OCI-LY1 (cell line): ENCODE data around the gene INPP5J.
A peak's percentile ranks its signal among the peaks of the same experiment; 100 is the strongest.

Source experiments
- H2AFZ ChIP-seq: fragments of 200-600 bp; sonication (generic), shearing (Covaris generic); 2 replicates; pipeline ENCODE4 v1.6.0; 2014; ENCODE audit warnings: antibody characterized with exemption, mild to moderate bottlenecking, low read length
- H3F3A ChIP-seq: fragments of 200-600 bp; sonication (generic), shearing (Covaris generic); 2 replicates; pipeline ENCODE4 v1.6.0; 2014; ENCODE audit warnings: mild to moderate bottlenecking, antibody characterized with exemption, low read length, moderate library complexity; ENCODE audit not compliant: insufficient read depth
- H3K27ac ChIP-seq: fragments of 200-600 bp; sonication (generic); 2 replicates; pipeline ENCODE4 v1.5.1; 2014; ENCODE audit warnings: low read length, mixed run types, mild to moderate bottlenecking, low read depth; ENCODE audit not compliant: poor library complexity, severe bottlenecking
- H3K27me3 ChIP-seq: fragments of 200-600 bp; sonication (generic); 2 replicates; pipeline ENCODE4 v1.6.0; 2014; ENCODE audit warnings: antibody characterized with exemption, mild to moderate bottlenecking, low read length, moderate library complexity; ENCODE audit not compliant: insufficient read depth
- H3K36me3 ChIP-seq: fragments of 200-600 bp; sonication (generic); 2 replicates; pipeline ENCODE4 v1.6.1; 2014; ENCODE audit warnings: mild to moderate bottlenecking, antibody characterized with exemption, low read length, moderate library complexity, mixed read lengths; ENCODE audit not compliant: insufficient read depth
- H3K4me1 ChIP-seq: fragments of 200-600 bp; sonication (generic); 2 replicates; pipeline ENCODE4 v1.5.1; 2014; ENCODE audit warnings: mild to moderate bottlenecking, low read length, moderate library complexity; ENCODE audit not compliant: insufficient read depth, severe bottlenecking
- H3K4me2 ChIP-seq: fragments of 200-600 bp; sonication (generic), shearing (Covaris generic); 2 replicates; pipeline ENCODE4 v1.6.1; 2014; ENCODE audit warnings: low read length
- H3K4me3 ChIP-seq: fragments of 200-600 bp; sonication (generic); 2 replicates; pipeline ENCODE4 v1.5.1; 2014; ENCODE audit warnings: low read length, low read depth, mild to moderate bottlenecking, mixed read lengths; ENCODE audit not compliant: poor library complexity, severe bottlenecking
- H3K79me2 ChIP-seq: fragments of 200-600 bp; shearing (Covaris generic); 2 replicates; pipeline ENCODE4 v1.6.1; 2016; ENCODE audit warnings: mixed run types, low read length, mixed read lengths; ENCODE audit not compliant: insufficient read depth
- H3K9ac ChIP-seq: fragments of 200-600 bp; sonication (generic), shearing (Covaris generic); 2 replicates; pipeline ENCODE4 v1.6.1; 2014; ENCODE audit warnings: mild to moderate bottlenecking, low read length, mixed read lengths
- H3K9me2 ChIP-seq: fragments of 200-600 bp; sonication (generic), shearing (Covaris generic); 2 replicates; pipeline ENCODE4 v1.6.1; 2014; ENCODE audit warnings: low read depth, mild to moderate bottlenecking, low read length, mixed read lengths
- H3K9me3 ChIP-seq: fragments of 200-600 bp; shearing (Covaris generic); 2 replicates; pipeline ENCODE4 v1.6.1; 2014; ENCODE audit warnings: low read length, mixed read lengths
- H4K20me1 ChIP-seq: fragments of 200-600 bp; sonication (generic), shearing (Covaris generic); 2 replicates; pipeline ENCODE4 v1.6.0; 2016; ENCODE audit warnings: mild to moderate bottlenecking, low read length; ENCODE audit not compliant: insufficient read depth
- EZH2 ChIP-seq: fragments of 200-600 bp; sonication (generic), shearing (Covaris generic); IDR thresholded peaks from 2 replicates; pipeline ENCODE4 v1.8.0; 2017; ENCODE audit warnings: borderline replicate concordance, mixed run types, mild to moderate bottlenecking, antibody characterized with exemption, low read length, moderate library complexity, mixed read lengths
- TF ChIP-seq, protein P1 (sequence below): fragments of 200-600 bp; sonication (generic), shearing (Covaris generic); IDR thresholded peaks from 2 replicates; pipeline ENCODE4 v1.5.1; 2017; ENCODE audit warnings: mild to moderate bottlenecking, antibody characterized with exemption, low read length, moderate library complexity, mixed read lengths

The INPP5J gene

GRCh38 chr22:31080164-31080847, 42.5 kb upstream of the INPP5J start:
- no peak overlapping the region for H3K27ac ChIP-seq
- peak overlapping the region; percentile 94 for H3K4me2 ChIP-seq
- TF ChIP-seq, protein P1, sequence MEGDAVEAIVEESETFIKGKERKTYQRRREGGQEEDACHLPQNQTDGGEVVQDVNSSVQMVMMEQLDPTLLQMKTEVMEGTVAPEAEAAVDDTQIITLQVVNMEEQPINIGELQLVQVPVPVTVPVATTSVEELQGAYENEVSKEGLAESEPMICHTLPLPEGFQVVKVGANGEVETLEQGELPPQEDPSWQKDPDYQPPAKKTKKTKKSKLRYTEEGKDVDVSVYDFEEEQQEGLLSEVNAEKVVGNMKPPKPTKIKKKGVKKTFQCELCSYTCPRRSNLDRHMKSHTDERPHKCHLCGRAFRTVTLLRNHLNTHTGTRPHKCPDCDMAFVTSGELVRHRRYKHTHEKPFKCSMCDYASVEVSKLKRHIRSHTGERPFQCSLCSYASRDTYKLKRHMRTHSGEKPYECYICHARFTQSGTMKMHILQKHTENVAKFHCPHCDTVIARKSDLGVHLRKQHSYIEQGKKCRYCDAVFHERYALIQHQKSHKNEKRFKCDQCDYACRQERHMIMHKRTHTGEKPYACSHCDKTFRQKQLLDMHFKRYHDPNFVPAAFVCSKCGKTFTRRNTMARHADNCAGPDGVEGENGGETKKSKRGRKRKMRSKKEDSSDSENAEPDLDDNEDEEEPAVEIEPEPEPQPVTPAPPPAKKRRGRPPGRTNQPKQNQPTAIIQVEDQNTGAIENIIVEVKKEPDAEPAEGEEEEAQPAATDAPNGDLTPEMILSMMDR = no peak
- TF ChIP-seq EZH2 = no peak
- no peak overlapping the region for H2AFZ ChIP-seq
- peaks cover 47% of the 10 kb centered on the region for H3K4me1 ChIP-seq
- no peaks in the 10 kb centered on the region for H4K20me1 ChIP-seq
- no peaks in the 10 kb centered on the region for H3K79me2 ChIP-seq
- no peaks in the 10 kb centered on the region for H3K9me3 ChIP-seq
- H3F3A ChIP-seq = no peaks in the 10 kb centered on the region
- no peaks in the 10 kb centered on the region for H3K36me3 ChIP-seq
- peak overlapping the region; percentile 57 for H3K9ac ChIP-seq
- no peaks in the 10 kb centered on the region for H3K9me2 ChIP-seq
- H3K27me3 ChIP-seq = no peaks in the 10 kb centered on the region
- H3K4me3 ChIP-seq = peak overlapping the region; percentile 68

GRCh38 chr22:31080848-31081649, 41.7 kb upstream of the INPP5J start, which contains the start of gene SMTN:
SMTN (plus strand) TSS chr22:31081318; CDS start chr22:31083259, 1,941 bp downstream.
- peak within 1 kb of the TSS; percentile 94 for H3K4me2 ChIP-seq
- H3F3A ChIP-seq = no peaks in the 10 kb centered on the region
- H3K79me2 ChIP-seq = no peaks in the 10 kb centered on the region
- H3K36me3 ChIP-seq = no peaks in the 10 kb centered on the region
- H3K4me3 ChIP-seq = peak within 1 kb of the TSS; percentile 68
- TF ChIP-seq, protein P1 = 0 out of 2 replicates have a peak, but pooled peaks have one; percentile 25
- TF ChIP-seq EZH2 = no peak
- H3K9me3 ChIP-seq = no peaks in the 10 kb centered on the region
- no peak within 1 kb of the TSS for H2AFZ ChIP-seq
- H3K9ac ChIP-seq = peak within 1 kb of the TSS; percentile 57
- H4K20me1 ChIP-seq = no peaks in the 10 kb centered on the region
- H3K9me2 ChIP-seq = no peaks in the 10 kb centered on the region
- H3K27me3 ChIP-seq = no peaks in the 10 kb centered on the region
- H3K27ac ChIP-seq = peak within 1 kb of the TSS; percentile 0
- H3K4me1 ChIP-seq = peaks cover 51% of the 10 kb centered on the region

- Histone ChIP-seq H3K9me3 (no peaks in the 10 kb centered on the region), H3K79me2 (no peaks in the 10 kb centered on the region), H3K27me3 (no peaks in the 10 kb centered on the region), H3K9ac (peak overlapping the region; percentile 57; the same call in 1 of the 2 replicates), H4K20me1 (no peaks in the 10 kb centered on the region), H3K4me2 (peak overlapping the region; percentile 94), H3F3A (no peaks in the 10 kb centered on the region), H3K4me1 (peaks cover 51% of the 10 kb centered on the region), H3K27ac (no peak overlapping the region), H3K4me3 (peak overlapping the region; percentile 68), H3K36me3 (no peaks in the 10 kb centered on the region), H2AFZ (no peak overlapping the region), H3K9me2 (no peaks in the 10 kb centered on the region)
- TF ChIP-seq, protein P1 = no peak
- TF ChIP-seq EZH2 = no peak
Measured at GRCh38 chr22:31081963-31082605, 40.7 kb upstream of the INPP5J start.
